Colonic mucosa (tissue), 4 donors: ENCODE measurements around the gene ADAP1. TPM values are rescaled to one million over a fixed set of nuclear protein-coding genes. Genes with fewer than 3 reads are reported as not detected.
A peak's percentile ranks its signal among the peaks of the same experiment; 100 is the strongest.

Experiments used
- DNase-seq: peaks from one replicate; pipeline ENCODE4 v3.0.0-alpha.2; 2020
- H3K27ac ChIP-seq: fragments of 200-600 bp; one replicate; pipeline ENCODE4 v1.8.0; 2021
- H3K27me3 ChIP-seq: fragments of 200-600 bp; one replicate; pipeline ENCODE4 v1.8.0; 2021
- H3K36me3 ChIP-seq: fragments of 200-600 bp; one replicate; pipeline ENCODE4 v1.8.0; 2021
- H3K4me1 ChIP-seq: fragments of 200-600 bp; one replicate; pipeline ENCODE4 v1.8.0; 2021; ENCODE audit warnings: mild to moderate bottlenecking
- H3K4me3 ChIP-seq: fragments of 200-600 bp; one replicate; pipeline ENCODE4 v1.8.0; 2021
- H3K9ac ChIP-seq, 2 donors: one replicate each; pipeline ENCODE4 v1.7.0; 2013; ENCODE audit warnings: control low read depth in 2 of 2, low read depth in 2 of 2, low read length in 2 of 2
- H3K9me3 ChIP-seq: fragments of 200-600 bp; one replicate; pipeline ENCODE4 v1.8.0; 2021
- CTCF ChIP-seq: fragments of 200-600 bp; IDR thresholded peaks from one replicate; pipeline ENCODE4 v1.8.0; 2022; ENCODE audit warnings: antibody characterized with exemption, mild to moderate bottlenecking
- intact Hi-C: fragments of 100-400 bp; cut with DNase I; formaldehyde crosslinking; loops from one replicate; pipeline ENCODE4 v1.14.1; 2022
- total RNA-seq, 2 donors: library from RNA; stranded (reverse); fragmentation: NEBNext Ultra II Directional in 1 of 2; extraction: Animal tissue kit (Norgen Biotek cat#: 25700) in 1 of 2; gene quantifications; one replicate each; pipeline ENCODE4 v1.2.1, GENCODE V29; 2021
- donor health status: healthy.
- donor health status: DM: no; HTN: no; CAD: no.
- donor health status: DM: no; HTN: no; CAD: no.

The ADAP1 gene
- total RNA-seq, 2 donors from 2014 or later: 107 to 201 TPM

- no peaks in the 10 kb centered on the region for H3K9me3 ChIP-seq
- no peak overlapping the region for H3K9ac ChIP-seq
- no peaks in the 10 kb centered on the region for H3K4me1 ChIP-seq
- H3K27me3 ChIP-seq: no peaks in the 10 kb centered on the region
- DNase-seq: peak; percentile 75
- H3K36me3 ChIP-seq: peaks cover 10% of the 10 kb centered on the region
- TF ChIP-seq CTCF: no peak
- intact Hi-C loops: no loop called here
- H3K4me3 ChIP-seq: no peak overlapping the region
- H3K27ac ChIP-seq: no peak overlapping the region
These were observed 93.3 kb downstream of the ADAP1 start for GRCh38 chr7:861222-861621.

GRCh38 chr7:860149-860548 lies 94.3 kb downstream of the ADAP1 start:
- peaks cover 10% of the 10 kb centered on the region for H3K36me3 ChIP-seq
- H3K9ac ChIP-seq: no peak overlapping the region
- H3K27ac ChIP-seq: no peak overlapping the region
- intact Hi-C loops: no loop called here
- no peak for TF ChIP-seq CTCF
- no peak overlapping the region for H3K4me3 ChIP-seq
- no peaks in the 10 kb centered on the region for H3K4me1 ChIP-seq
- DNase-seq: no peak
- no peaks in the 10 kb centered on the region for H3K27me3 ChIP-seq
- no peaks in the 10 kb centered on the region for H3K9me3 ChIP-seq

- H3K9ac ChIP-seq: no peak overlapping the region
- no peak for DNase-seq
- intact Hi-C loops: no loop called here
- no peak for TF ChIP-seq CTCF
- H3K9me3 ChIP-seq: no peaks in the 10 kb centered on the region
- H3K36me3 ChIP-seq: peaks cover 10% of the 10 kb centered on the region
- H3K4me1 ChIP-seq: no peaks in the 10 kb centered on the region
- H3K27me3 ChIP-seq: no peaks in the 10 kb centered on the region
- no peak overlapping the region for H3K4me3 ChIP-seq
- no peak overlapping the region for H3K27ac ChIP-seq
These were observed 95.0 kb downstream of the ADAP1 start for GRCh38 chr7:859359-860030.

- DNase-seq: no peak
- no peak for TF ChIP-seq CTCF
- no peak overlapping the region for H3K9ac ChIP-seq
- H3K4me3 ChIP-seq: no peak overlapping the region
- H3K27ac ChIP-seq: no peak overlapping the region
- H3K9me3 ChIP-seq: no peaks in the 10 kb centered on the region
- intact Hi-C loops: no loop called here
- no peaks in the 10 kb centered on the region for H3K4me1 ChIP-seq
- H3K27me3 ChIP-seq: no peaks in the 10 kb centered on the region
- peaks cover 18% of the 10 kb centered on the region for H3K36me3 ChIP-seq
These were observed 96.8 kb downstream of the ADAP1 start for GRCh38 chr7:857661-858060.

- no peak overlapping the region for H3K27ac ChIP-seq
- TF ChIP-seq CTCF: no peak
- peaks cover 20% of the 10 kb centered on the region for H3K36me3 ChIP-seq
- intact Hi-C loops: no loop called here
- no peaks in the 10 kb centered on the region for H3K4me1 ChIP-seq
- no peak overlapping the region for H3K9ac ChIP-seq
- no peak for DNase-seq
- H3K4me3 ChIP-seq: no peak overlapping the region
- no peaks in the 10 kb centered on the region for H3K9me3 ChIP-seq
- no peaks in the 10 kb centered on the region for H3K27me3 ChIP-seq
These were observed 97.9 kb downstream of the ADAP1 start for GRCh38 chr7:856444-857095.
